CD4-positive, CD25-positive, alpha-beta regulatory T cell (primary cell): ENCODE measurements around the gene HOXD8. TPM values are rescaled to one million over a fixed set of nuclear protein-coding genes. Genes with fewer than 3 reads are reported as not detected.

ENCODE experiments used
- ATAC-seq, 2 donors: fragments of 150-1000 bp; cut with Tn5 transposase; one replicate each; pipeline ENCODE4 v1.10.0; 2021; ENCODE audit warnings: low read depth in 2 of 2, moderate number of reproducible peaks in 2 of 2, moderate library complexity in 1 of 2
- DNase-seq, 3 donors: peaks; one replicate each; pipeline versions ENCODE4 v3.0.0 to v3.0.0-alpha.2; 2012 to 2022; ENCODE audit warnings: mixed read lengths in 1 of 3
- H3K27ac ChIP-seq: one replicate; pipeline ENCODE4 v1.7.0; 2013; ENCODE audit warnings: mild to moderate bottlenecking, low read length; ENCODE audit not compliant: insufficient read depth, poor library complexity, severe bottlenecking
- H3K27me3 ChIP-seq: one replicate; pipeline ENCODE4 v1.7.0; 2013; ENCODE audit warnings: low read length; ENCODE audit not compliant: control insufficient read depth, insufficient read depth
- H3K36me3 ChIP-seq: one replicate; pipeline ENCODE4 v1.7.0; 2013; ENCODE audit warnings: mild to moderate bottlenecking, low read length, moderate library complexity; ENCODE audit not compliant: control insufficient read depth, insufficient read depth
- H3K4me1 ChIP-seq: 2 replicates; pipeline ENCODE4 v1.7.0; 2013; ENCODE audit warnings: mild to moderate bottlenecking, low read length; ENCODE audit not compliant: insufficient read depth, control insufficient read depth, poor library complexity, severe bottlenecking
- H3K4me3 ChIP-seq: one replicate; pipeline ENCODE4 v1.7.0; 2013; ENCODE audit warnings: low read depth, mild to moderate bottlenecking, low read length, moderate library complexity
- H3K9me3 ChIP-seq, 2 experiments: 1 replicate in 1 of 2; 2 replicates in 1 of 2; pipeline ENCODE4 v1.7.0; 2013; ENCODE audit warnings: low read length in 2 of 2, mild to moderate bottlenecking in 1 of 2, moderate library complexity in 1 of 2; ENCODE audit not compliant: control insufficient read depth in 2 of 2
- H3K27ac Mint-ChIP-seq, 3 donors: one replicate each; pipeline ENCODE4 v1.8.0; 2020 to 2022; ENCODE audit warnings: mild to moderate bottlenecking in 3 of 3, mixed read lengths in 3 of 3, moderate library complexity in 2 of 3
- H3K27me3 Mint-ChIP-seq: one replicate; pipeline ENCODE4 v1.8.0; 2022; ENCODE audit warnings: mild to moderate bottlenecking, mixed read lengths
- H3K36me3 Mint-ChIP-seq: one replicate; pipeline ENCODE4 v1.8.0; 2020; ENCODE audit warnings: mixed read lengths
- H3K4me1 Mint-ChIP-seq, 4 donors: one replicate each; pipeline ENCODE4 v1.8.0; 2020 to 2022; ENCODE audit warnings: mixed read lengths in 4 of 4, mild to moderate bottlenecking in 1 of 4
- H3K4me3 Mint-ChIP-seq, 4 donors: one replicate each; pipeline ENCODE4 v1.8.0; 2020 to 2022; ENCODE audit warnings: mild to moderate bottlenecking in 4 of 4, mixed read lengths in 4 of 4, moderate library complexity in 3 of 4
- H3K9me3 Mint-ChIP-seq, 7 donors: one replicate each; pipeline ENCODE4 v1.8.0; 2020 to 2022; ENCODE audit warnings: mixed read lengths in 7 of 7, mild to moderate bottlenecking in 3 of 7, moderate library complexity in 2 of 7
- polyA plus RNA-seq, 4 donors: library from polyadenylated mRNA; unstranded; fragments of 300-500 nt; fragmentation: Illumina TruSeq; gene quantifications; one replicate each; pipeline ENCODE4 v1.2.3, GENCODE V29; 2021
- total RNA-seq: library from RNA; stranded (reverse); gene quantifications from one replicate; pipeline ENCODE4 v1.2.3, GENCODE V29; 2022

HOXD8 gene
- total and polyA plus RNA-seq, 5 donors from 2014 or later = not detected

- peak overlapping the region; percentile 15 to 61 (median 40) for H3K4me3 Mint-ChIP-seq
- Histone ChIP-seq H3K4me1 (peaks cover 12% of the 10 kb centered on the region), H3K27ac (no peak overlapping the region), H3K9me3 (peaks cover 0 to 7% of the 10 kb centered on the region in 2 experiments), H3K27me3 (peaks cover 63% of the 10 kb centered on the region), H3K36me3 (no peaks in the 10 kb centered on the region), H3K4me3 (no peak overlapping the region)
- H3K27ac Mint-ChIP-seq = no peak overlapping the region
- peaks cover 0 to 13% (median 3%) of the 10 kb centered on the region in 7 donors for H3K9me3 Mint-ChIP-seq
- peaks cover 11 to 23% (median 17%) of the 10 kb centered on the region in 4 donors for H3K4me1 Mint-ChIP-seq
- H3K27me3 Mint-ChIP-seq = peaks cover 80% of the 10 kb centered on the region
- peaks cover 3% of the 10 kb centered on the region for H3K36me3 Mint-ChIP-seq
- no peak for ATAC-seq
- DNase-seq = no peak
Measured at GRCh38 chr2:176123411-176124109, 5.9 kb upstream of the HOXD8 start.

GRCh38 chr2:176124110-176124946 lies 5.2 kb upstream of the HOXD8 start:
- DNase-seq (no peak), ATAC-seq (no peak)
- Histone ChIP-seq H3K9me3 (peaks cover 0 to 4% of the 10 kb centered on the region in 2 experiments), H3K27me3 (peaks cover 59% of the 10 kb centered on the region), H3K36me3 (no peaks in the 10 kb centered on the region), H3K27ac (no peak overlapping the region), H3K4me1 (peaks cover 19% of the 10 kb centered on the region), H3K4me3 (no peak overlapping the region)
- H3K4me3 Mint-ChIP-seq = peak overlapping the region in 3 of 4 donors; percentile 17 to 61 (median 53)
- H3K27me3 Mint-ChIP-seq = peaks cover 81% of the 10 kb centered on the region
- peaks cover 0 to 14% (median 0%) of the 10 kb centered on the region in 7 donors for H3K9me3 Mint-ChIP-seq
- peak overlapping the region in 1 of 3 donors; percentile 39 for H3K27ac Mint-ChIP-seq
- no peaks in the 10 kb centered on the region for H3K36me3 Mint-ChIP-seq
- peaks cover 6 to 26% (median 19%) of the 10 kb centered on the region in 4 donors for H3K4me1 Mint-ChIP-seq

GRCh38 chr2:176124947-176125771 lies 4.3 kb upstream of the HOXD8 start:
- no peak overlapping the region for H3K4me3 ChIP-seq
- H3K4me1 ChIP-seq = peaks cover 26% of the 10 kb centered on the region
- H3K27me3 ChIP-seq = peaks cover 51% of the 10 kb centered on the region
- H3K36me3 ChIP-seq = no peaks in the 10 kb centered on the region
- H3K36me3 Mint-ChIP-seq = no peaks in the 10 kb centered on the region
- H3K27ac Mint-ChIP-seq = no peak overlapping the region
- peaks cover 0 to 14% (median 0%) of the 10 kb centered on the region in 7 donors for H3K9me3 Mint-ChIP-seq
- H3K9me3 ChIP-seq = peaks cover 0 to under 1% of the 10 kb centered on the region in 2 experiments
- H3K4me1 Mint-ChIP-seq = peaks cover 6 to 28% (median 19%) of the 10 kb centered on the region in 4 donors
- no peak overlapping the region for H3K27ac ChIP-seq
- ATAC-seq = no peak
- no peak for DNase-seq
- H3K27me3 Mint-ChIP-seq = peaks cover 74% of the 10 kb centered on the region
- no peak overlapping the region for H3K4me3 Mint-ChIP-seq

GRCh38 chr2:176125772-176126054 lies 3.8 kb upstream of the HOXD8 start:
- Histone ChIP-seq H3K27me3 (peaks cover 46% of the 10 kb centered on the region), H3K4me3 (no peak overlapping the region), H3K4me1 (peaks cover 31% of the 10 kb centered on the region), H3K9me3 (no peaks in the 10 kb centered on the region), H3K27ac (no peak overlapping the region), H3K36me3 (no peaks in the 10 kb centered on the region)
- Mint-ChIP-seq H3K27me3 (peaks cover 70% of the 10 kb centered on the region), H3K9me3 (peaks cover 0 to 14% (median 0%) of the 10 kb centered on the region in 7 donors), H3K4me3 (no peak overlapping the region), H3K36me3 (no peaks in the 10 kb centered on the region), H3K27ac (no peak overlapping the region), H3K4me1 (peaks cover 6 to 30% (median 20%) of the 10 kb centered on the region in 4 donors)
- DNase-seq (no peak), ATAC-seq (no peak)

- peaks cover 54% of the 10 kb centered on the region for H3K27me3 ChIP-seq
- DNase-seq (peak; percentile 52 to 67 (median 62)), ATAC-seq (no peak)
- H3K4me1 ChIP-seq = peaks cover 40% of the 10 kb centered on the region
- H3K4me3 Mint-ChIP-seq = peak overlapping the region in 3 of 4 donors; percentile 4 to 81 (median 35)
- H3K36me3 ChIP-seq = no peaks in the 10 kb centered on the region
- H3K4me1 Mint-ChIP-seq = peaks cover 7 to 43% (median 26%) of the 10 kb centered on the region in 4 donors
- H3K27me3 Mint-ChIP-seq = peaks cover 77% of the 10 kb centered on the region
- peaks cover 0 to 2% of the 10 kb centered on the region in 2 experiments for H3K9me3 ChIP-seq
- H3K27ac ChIP-seq = no peak overlapping the region
- no peak overlapping the region for H3K4me3 ChIP-seq
- H3K9me3 Mint-ChIP-seq = peaks cover 0 to 16% (median 0%) of the 10 kb centered on the region in 7 donors
- no peaks in the 10 kb centered on the region for H3K36me3 Mint-ChIP-seq
- no peak overlapping the region for H3K27ac Mint-ChIP-seq
Measured at GRCh38 chr2:176126929-176127773, 2.4 kb upstream of the HOXD8 start.

GRCh38 chr2:176127774-176128072 lies 1.8 kb upstream of the HOXD8 start:
- Histone ChIP-seq H3K4me3 (no peak overlapping the region), H3K27me3 (peaks cover 55% of the 10 kb centered on the region), H3K36me3 (no peaks in the 10 kb centered on the region), H3K27ac (no peak overlapping the region), H3K4me1 (peaks cover 40% of the 10 kb centered on the region), H3K9me3 (peaks cover under 1 to 2% of the 10 kb centered on the region in 2 experiments)
- Mint-ChIP-seq H3K4me3 (peak overlapping the region in 2 of 4 donors; percentile 74 to 85), H3K4me1 (peaks cover 11 to 45% (median 28%) of the 10 kb centered on the region in 4 donors), H3K36me3 (no peaks in the 10 kb centered on the region), H3K27me3 (peaks cover 83% of the 10 kb centered on the region), H3K27ac (no peak overlapping the region), H3K9me3 (peaks cover 0 to 20% (median 0%) of the 10 kb centered on the region in 7 donors)
- ATAC-seq (no peak), DNase-seq (no peak)
